Measurements from ENCODE around the gene CDH13.
A peak's percentile ranks its signal among the peaks of the same experiment; 100 is the strongest.

CDH13 gene

DNA sequence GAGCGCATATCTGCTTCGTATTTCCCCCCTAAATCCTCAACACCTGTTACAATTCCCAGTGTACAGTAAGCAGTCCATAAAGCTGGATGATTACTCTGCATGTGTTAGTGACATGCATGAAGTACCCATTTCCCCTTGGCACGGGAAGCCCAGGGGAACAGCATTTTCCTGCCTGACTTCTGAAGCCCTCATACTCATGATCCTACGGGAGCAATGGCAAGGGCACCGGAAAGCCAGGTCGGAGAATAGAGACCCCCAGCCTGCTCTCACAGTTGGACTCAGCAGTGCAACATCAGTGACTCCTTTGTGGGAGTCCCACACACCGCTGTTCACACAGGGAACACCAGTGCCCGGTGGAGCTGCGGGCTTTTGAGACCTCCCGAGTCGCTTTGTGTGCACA lies 336.9 kb downstream of the CDH13 start:
- DNase-seq, result peak; percentile 16

DNA sequence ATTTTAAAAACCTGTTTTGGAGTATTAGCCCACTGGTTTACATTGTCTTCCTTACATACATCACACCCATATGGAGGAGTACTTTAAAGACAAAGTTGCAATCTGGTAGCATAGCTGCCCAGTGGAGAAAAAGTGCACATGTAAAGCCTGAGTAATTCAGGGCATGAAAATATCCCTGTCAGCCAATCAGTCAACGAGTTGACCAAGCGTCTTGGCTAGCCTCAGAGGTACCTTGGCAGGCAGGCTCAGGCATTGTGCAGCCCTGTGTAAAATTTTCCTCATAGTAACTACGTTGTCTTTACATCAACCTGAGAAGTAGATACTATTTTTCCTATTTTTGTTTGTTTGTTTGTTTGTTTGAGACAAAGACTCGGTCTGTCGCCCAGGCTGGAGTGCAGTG lies 339.0 kb downstream of the CDH13 start:
- no peak for DNase-seq

- DNase-seq, result no peak
Measured at GRCh38 chr16:82967424-82967823, 340.7 kb downstream of the CDH13 start.

DNA sequence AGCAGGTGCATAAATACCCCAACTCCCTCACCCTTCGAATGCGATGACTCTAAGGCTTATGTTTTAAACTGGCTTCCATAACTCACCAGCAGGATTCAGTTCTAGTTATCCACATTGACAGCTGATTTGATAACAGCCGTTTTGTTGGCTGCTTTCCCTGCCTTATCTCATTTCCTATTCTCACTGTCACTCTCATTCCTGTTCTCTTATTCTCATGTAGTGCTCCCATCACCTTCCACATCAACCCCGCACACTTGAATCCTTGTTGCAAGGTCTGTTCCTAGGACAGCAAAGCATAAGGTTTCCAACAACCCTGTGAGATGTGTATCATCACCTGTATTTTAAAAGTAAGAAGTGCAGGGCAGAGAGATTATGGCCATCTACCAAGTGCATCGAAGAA lies 344.4 kb downstream of the CDH13 start:
- no peak for DNase-seq

DNA sequence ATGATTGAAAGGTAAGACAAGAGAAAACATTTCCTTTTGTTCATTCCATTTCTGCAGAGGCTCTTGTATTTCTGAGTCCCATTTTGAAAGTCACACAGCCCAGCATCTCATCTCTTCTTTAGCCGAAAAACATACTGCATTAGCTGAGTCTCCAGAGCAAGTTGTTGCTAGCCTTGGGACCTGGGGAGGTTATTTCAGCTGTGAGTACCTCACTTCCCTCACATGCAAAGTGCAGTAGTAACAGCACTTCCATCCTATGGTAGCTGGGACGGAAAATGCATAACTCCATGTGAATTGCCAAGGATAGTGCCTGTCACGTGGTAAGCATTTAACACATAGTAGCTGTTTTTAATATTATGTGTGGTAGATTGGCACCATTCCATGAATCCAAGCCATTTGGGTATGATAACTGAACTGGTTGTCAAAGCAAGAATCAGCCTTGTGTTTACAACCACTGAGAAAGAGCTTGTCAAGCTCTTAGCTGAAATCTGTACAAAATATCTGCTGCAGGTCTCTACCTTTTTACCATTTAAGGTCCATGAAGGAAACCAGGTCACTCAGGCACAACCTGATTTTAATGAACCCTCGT lies 345.7 kb downstream of the CDH13 start:
- peak; percentile 30 for DNase-seq

DNA sequence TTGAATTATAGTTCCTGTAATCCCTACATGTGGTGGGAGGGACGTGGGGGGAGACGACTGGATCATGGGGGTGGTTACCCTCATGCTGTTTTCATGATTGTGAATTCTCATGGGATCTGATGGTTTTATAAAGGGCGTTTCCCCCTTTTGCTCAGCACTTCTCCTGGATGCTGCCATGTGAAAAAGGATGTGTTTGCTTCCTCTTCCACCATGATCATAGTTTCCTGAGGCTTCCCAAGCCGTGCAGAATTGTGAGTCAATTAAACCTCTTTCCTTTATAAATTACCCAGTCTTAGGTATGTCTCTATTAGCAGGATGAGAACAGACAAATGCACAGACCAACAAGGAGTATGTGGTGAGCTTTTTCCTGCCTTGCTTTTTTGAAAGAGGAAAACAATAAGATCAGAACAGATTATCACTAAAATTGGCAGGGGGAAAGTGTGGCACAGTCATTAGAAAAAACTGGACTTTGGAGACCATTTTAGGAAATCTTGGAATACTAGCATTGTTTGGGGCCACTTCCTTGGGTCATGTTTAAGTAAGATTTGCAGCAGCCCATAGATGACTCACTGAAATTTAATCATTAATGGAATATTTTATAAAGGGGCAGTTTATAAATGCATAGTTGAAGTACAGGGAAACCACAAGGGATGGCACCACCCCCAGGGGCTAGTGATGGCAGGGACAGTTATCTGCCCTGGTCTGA lies 352.8 kb downstream of the CDH13 start:
- no peak for DNase-seq

- no peak for DNase-seq
Measured at GRCh38 chr16:82980810-82981209, 354.0 kb downstream of the CDH13 start.

DNA sequence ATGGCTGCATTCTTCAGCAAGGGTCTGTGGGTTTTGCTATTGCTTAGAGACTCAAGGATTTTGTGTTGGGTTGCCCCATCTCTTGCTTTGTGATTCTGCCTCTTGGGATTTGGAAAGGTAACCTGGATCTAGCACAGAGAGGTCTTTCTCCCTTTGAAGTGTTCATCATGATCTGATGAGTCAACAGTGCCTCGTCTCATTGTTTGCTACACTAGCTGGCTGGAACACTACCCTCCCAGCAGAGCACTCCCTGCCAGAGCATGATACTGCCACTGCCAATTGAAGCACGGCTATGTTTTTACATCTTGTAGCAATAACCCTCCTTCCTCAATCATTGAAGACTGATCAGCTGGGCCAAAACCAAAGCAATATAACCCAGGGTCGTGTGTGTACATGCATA lies 361.0 kb downstream of the CDH13 start:
- no peak for DNase-seq

- no peak for DNase-seq
Measured at GRCh38 chr16:82990155-82990554, 363.4 kb downstream of the CDH13 start.

DNA sequence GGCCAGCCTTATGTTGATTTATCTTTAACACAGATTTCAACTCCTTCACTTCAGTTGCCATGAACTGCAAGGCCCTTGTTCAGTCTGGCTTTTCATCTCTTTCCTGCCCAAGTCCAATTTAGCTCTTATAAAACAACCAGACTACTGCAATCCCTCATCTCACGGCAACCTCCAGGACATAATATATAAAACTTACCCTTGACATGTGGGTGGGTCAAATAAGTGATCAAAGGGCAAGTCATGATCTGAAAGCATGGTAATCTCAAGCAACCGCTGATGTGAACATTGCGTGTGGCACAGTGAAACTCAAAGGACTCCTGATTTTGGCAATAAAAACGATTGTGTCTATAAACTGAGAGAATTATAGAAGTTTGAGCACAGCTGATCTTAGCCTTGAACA lies 364.6 kb downstream of the CDH13 start:
- no peak for DNase-seq

GRCh38 chr16:82991966-82992675 lies 365.4 kb downstream of the CDH13 start:
- DNase-seq, result no peak

GRCh38 chr16:82992786-82993185 lies 366.0 kb downstream of the CDH13 start:
- DNase-seq, result no peak

DNA sequence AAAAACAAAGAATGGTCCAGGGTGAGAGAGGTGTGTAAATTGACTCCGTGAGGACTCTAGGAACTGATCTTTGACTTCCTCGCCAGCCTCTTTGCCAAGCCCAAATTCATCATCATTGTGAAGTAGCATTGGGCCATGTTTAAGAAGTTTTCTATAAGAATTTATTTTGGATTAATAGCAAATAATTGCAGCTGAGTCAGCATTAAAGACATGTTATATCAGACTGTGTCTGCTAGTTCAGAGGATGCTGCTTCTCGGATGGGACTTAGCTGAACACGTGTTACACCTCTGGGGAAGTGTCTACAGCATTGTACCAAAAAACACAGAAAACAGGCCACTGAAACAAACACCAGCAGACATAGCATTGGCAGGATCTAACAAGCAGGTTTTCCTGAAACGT lies 366.6 kb downstream of the CDH13 start:
- no peak for DNase-seq

DNA sequence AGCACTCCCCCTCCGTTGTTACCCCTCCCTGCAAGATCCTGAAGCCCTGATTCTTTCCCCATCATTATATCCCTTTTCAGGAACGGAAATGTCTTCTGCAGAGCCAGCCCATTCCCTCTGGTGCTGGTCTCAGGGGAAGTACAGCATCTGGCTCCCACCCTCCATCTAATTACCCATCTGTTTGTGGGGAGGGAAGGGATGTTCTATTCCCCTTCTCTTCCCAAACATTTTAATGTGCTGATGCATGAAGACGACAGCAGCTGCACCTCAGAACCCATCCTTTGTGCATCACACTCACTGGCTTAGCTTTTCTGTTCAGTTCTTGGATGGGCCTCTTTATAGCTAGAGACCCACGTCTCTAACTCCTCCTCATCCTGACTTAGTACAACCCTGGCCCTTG lies 367.2 kb downstream of the CDH13 start:
- DNase-seq, result peak; percentile 37

DNA sequence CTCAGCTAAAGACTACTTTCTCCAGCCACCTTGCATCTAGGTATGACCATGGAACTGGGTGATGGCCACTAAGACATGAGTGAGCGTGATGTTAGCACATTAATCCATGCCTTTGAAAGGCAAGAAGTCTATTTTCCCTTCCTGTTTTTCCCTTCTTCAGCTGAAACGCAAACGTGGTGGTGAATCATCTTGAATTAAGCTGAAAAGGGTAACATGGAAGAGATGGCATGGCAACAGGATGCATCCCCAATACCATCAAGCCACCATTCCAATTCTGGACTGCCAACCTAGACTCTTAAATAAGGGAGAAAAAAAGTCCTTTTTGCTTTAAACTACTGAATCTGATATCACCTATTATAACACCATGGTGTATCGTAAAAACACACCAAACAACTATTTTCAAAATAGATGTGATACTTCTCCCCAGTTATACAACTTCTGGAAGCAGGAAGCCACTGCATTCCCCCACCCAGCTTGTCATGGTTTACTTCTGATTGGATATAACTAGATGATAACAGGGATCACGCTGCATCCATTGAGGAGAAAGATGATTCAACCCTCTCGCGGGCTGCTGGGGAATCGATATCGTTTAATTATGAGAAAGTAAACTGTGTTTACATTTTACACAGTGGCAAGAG lies 368.6 kb downstream of the CDH13 start:
- DNase-seq, result no peak

DNA sequence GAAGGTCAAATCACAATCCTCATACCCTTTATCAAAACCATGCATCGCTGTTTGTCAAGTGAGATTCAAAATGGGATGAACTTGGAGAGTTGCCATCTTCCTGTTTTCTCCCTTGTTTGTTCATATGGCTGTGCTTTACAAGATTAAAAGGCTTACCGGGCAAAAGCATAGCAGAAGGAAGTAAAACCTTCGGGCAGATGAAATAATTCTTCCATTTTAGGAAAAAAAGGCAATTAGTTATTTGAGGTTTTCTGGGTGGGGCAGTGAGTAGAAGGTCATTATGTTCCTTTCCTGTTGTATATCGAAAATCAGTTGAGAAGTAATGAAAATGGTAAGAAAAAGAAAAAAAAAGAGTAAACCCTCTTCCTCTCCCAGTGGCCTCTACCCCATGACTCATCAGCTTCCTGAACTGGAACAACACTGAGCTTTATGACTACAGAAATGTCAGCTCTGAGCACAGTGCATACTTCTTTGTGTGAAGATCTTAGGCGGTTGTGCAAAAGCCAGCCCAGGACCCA lies 369.2 kb downstream of the CDH13 start:
- no peak for DNase-seq

- DNase-seq, result no peak
Measured at GRCh38 chr16:82996814-82997213, 370.0 kb downstream of the CDH13 start.

DNA sequence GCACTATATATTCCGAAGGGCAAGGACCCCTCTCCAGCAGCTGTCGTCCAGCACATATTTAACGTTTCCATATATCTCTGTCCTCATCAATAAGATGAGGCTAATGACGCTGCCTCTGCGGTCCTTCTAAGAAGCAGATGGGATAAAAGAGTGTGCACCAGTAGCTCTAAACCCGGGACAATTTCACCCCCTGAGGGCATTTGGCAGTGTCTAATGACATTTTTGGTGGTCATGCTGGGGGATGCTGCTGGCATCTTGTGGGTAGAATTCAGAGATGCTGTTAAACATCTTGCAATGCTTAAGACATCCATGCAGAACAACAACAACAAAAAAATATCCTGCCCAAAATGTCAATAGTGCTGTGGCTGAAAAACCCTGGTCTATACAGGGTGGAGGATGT lies 372.9 kb downstream of the CDH13 start:
- DNase-seq, result no peak

DNA sequence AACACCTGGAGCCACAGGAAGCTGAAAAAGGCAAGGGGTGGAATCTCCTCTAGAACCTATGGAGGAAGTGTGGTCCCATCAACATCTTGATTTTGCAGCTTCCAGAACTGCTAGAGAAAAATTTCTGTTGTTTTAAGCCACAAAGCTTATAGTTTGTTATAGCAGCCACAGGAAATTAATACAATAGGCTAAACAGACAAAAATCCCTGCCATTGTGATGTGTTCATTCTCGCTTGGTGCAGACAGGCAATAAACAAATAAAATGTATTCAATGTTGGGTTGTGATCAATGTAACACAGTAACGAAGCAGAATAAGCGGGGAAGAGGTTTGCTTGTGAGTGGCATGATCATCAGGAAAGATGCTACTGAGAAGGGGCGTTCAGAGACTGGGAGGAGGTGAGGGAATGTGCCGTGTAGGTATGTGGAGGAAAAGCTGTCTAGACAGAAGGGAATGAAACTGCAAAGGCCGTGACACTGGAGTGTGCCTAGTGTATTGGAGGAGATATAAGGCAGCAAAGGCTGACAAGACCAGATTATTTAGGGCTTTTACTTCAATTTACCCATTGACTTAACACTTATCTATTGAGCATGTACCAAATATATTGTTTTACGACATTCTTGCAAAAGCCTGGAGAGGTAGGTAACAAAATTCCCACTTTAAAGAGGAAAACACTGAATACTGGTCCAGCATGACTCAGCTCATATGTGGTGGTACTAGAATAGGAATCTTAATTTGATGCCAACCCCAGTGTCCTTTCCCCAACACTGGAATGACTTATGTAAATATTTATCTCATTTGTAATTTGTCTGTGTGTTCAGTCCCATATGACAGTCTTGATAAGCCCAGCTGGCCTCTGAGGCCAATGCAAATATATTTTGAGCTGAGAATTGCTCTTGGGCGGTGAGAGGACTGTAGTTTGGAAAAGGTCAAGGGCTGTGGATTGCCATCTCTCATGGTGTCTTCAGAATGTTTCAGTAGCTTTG lies 375.9 kb downstream of the CDH13 start:
- DNase-seq, result no peak

DNA sequence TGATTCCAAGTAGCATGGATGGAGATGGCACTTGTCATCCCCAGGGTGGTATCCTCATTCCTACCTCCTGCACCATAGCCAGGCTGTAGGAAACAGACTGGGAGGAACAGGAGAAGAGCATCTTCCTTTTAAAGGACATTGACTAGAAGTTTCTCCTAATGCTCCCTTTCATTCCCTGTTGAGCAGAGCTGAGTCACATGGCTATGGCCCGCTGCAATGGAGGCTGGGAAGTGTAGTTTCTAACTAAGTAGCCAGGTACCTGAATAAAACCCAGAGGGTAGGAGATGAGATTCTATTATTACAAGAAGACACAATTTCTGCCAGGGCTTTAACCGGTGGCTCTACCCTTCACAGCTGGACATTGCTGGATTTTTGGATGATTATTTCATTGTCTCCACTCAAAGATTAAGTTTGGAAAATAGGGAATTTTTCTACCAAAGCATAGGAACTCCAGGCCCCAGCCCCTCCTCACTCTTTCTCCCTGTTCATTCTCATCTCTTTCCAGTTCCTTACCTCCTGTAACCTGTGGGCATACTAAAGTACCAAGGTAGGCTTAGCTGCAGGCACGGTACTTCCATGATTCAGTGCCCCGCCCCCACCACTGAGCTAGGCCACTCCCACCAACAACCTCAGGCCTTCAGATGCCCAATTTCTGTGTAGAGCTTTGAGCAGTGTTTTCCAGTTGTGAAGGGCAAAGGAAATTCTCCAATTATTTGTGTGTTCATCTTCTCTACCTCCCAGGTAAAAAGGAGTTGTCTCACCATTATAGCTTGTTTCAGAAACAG lies 378.3 kb downstream of the CDH13 start:
- no peak for DNase-seq

DNA sequence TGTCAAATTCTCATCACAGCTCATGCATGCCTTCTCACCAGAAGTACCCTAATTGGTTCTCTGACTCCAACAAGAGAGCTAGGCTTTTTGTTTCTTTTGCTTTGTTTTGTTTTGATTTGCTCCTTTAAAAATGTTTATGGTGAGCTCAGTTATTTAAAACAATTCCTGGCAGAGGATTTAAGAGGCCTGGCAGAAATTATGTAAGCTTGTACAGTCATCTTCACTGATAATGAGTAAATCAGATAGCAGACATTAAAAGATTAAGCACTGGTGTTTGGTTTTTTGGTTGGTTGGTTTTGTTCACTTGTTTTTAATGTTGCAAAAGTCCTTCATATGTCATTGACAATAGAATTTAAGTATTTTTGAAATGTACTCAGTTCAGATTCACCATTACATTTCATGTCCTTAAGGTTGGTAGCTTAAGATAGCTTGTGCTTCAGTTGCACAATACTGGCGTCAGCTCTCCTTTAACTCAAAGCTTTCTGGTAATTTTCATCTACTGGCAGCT lies 378.9 kb downstream of the CDH13 start:
- DNase-seq, result no peak
